Tibial nerve (tissue), 4 donors: ENCODE data around the gene ARID3A.

Experiments
- EP300 ChIP-seq, 2 donors: sonication (generic); formaldehyde crosslinking; IDR thresholded peaks; one replicate each; pipeline ENCODE4 v1.6.1; 2017; ENCODE audit warnings: antibody characterized with exemption in 2 of 2, mild to moderate bottlenecking in 1 of 2
- TF ChIP-seq, protein P1 (sequence below), 5 experiments: fragments of 200-600 bp in 3 of 5; fragments of 450-650 bp in 2 of 5; sonication (generic) in 3 of 5; IDR thresholded peaks; one replicate each; pipeline ENCODE4 v1.5.1; 2016 to 2019; ENCODE audit warnings: antibody characterized with exemption in 5 of 5, mild to moderate bottlenecking in 3 of 5, moderate library complexity in 2 of 5

DNA sequence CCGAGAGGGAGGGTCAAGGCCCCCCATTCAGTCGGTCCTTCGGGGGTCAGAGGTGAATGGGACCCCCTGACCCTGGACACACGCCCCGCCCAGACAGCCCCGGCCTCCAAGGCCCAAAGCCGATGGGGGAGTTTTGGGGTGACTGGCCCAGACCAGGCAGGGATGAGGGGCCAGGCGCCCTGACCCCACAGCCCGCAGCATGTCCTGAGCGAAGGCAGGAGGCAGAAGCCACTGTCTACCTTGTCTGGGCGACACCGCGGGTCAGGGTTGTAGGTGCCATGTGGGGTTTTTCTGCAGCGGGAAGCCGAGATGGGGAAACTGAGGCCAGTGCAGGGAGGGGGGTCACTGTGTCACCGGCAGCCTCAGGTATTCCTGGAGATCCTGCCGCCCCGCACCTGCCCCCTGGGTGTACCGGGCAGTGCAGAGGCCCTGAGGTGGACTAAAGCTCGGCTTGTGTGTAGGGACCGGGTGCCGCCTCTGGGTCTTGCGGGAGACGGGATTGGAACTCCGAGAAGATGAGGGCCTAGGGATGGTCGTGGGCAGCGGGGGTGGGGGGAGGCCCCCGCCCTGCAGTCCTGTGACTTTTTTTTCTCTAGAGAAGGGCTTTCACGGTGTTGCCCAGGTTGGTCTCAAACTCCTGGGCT, 8.5 kb downstream of the ARID3A start:
- TF ChIP-seq EP300 (IDR thresholded peaks at IDR 0.05), result no peak
- TF ChIP-seq, protein P1, sequence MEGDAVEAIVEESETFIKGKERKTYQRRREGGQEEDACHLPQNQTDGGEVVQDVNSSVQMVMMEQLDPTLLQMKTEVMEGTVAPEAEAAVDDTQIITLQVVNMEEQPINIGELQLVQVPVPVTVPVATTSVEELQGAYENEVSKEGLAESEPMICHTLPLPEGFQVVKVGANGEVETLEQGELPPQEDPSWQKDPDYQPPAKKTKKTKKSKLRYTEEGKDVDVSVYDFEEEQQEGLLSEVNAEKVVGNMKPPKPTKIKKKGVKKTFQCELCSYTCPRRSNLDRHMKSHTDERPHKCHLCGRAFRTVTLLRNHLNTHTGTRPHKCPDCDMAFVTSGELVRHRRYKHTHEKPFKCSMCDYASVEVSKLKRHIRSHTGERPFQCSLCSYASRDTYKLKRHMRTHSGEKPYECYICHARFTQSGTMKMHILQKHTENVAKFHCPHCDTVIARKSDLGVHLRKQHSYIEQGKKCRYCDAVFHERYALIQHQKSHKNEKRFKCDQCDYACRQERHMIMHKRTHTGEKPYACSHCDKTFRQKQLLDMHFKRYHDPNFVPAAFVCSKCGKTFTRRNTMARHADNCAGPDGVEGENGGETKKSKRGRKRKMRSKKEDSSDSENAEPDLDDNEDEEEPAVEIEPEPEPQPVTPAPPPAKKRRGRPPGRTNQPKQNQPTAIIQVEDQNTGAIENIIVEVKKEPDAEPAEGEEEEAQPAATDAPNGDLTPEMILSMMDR (IDR thresholded peaks at IDR 0.05), result no peak
